ENCODE results near the gene CTXN1.

The CTXN1 gene

DNA sequence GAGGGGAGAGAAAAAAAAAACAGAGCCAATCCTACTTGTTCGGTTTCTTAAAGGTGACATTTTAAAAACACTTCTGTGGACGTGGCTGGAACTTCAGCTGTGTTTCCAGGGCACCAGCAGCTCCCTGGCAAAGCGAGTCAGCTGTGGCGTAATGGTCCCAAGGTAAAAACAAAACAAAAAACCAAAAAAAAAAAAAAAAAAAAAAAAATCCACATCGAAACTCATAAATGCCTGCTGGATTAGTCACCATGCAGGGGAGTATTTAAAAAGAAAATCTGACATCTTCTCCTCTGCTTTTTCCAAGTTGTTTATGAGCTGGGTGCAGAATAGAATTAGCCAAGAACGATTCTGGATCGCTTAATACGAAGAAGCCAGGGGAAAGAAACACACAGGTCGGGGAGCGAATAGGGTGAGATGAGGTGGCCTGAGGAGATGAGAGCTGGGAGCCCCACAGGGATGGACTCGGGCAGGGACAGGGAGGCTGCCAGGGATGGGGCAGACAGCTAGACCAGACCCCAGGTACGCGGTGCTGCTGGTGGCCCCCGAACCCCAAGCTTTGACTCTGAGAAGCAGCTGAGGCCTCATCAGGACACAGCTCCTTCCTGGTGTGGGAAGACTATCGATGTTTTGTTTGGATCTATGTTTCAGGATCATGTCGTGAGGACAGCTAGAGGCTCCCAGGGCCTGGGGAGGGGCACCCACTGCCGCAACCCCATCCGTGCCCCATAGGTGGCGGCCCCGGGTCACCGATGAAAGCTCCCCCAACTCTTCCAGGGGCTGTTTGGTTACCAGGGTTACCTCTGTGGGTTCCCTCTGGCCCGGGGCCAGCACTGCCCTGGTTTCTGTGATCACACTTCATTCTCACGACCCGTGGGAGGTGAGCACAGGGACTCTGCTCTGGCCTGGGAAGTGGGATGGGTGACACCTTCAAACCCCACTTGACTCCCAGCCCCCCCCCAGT is 3.1 kb upstream of the CTXN1 start:
- peak; percentile 92 to 93 for DNase-seq (ENCODE audit: low read depth in 2 of 2)
- TF ChIP-seq, protein P1, sequence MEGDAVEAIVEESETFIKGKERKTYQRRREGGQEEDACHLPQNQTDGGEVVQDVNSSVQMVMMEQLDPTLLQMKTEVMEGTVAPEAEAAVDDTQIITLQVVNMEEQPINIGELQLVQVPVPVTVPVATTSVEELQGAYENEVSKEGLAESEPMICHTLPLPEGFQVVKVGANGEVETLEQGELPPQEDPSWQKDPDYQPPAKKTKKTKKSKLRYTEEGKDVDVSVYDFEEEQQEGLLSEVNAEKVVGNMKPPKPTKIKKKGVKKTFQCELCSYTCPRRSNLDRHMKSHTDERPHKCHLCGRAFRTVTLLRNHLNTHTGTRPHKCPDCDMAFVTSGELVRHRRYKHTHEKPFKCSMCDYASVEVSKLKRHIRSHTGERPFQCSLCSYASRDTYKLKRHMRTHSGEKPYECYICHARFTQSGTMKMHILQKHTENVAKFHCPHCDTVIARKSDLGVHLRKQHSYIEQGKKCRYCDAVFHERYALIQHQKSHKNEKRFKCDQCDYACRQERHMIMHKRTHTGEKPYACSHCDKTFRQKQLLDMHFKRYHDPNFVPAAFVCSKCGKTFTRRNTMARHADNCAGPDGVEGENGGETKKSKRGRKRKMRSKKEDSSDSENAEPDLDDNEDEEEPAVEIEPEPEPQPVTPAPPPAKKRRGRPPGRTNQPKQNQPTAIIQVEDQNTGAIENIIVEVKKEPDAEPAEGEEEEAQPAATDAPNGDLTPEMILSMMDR (IDR thresholded peaks at IDR 0.05; ENCODE audit: low read depth, low read length): peak; percentile 48
- no peak overlapping the region for H3K4me3 ChIP-seq (replicated peaks in 1 of 2; ENCODE audit: low read depth in 2 of 2, low read length in 2 of 2)

DNA sequence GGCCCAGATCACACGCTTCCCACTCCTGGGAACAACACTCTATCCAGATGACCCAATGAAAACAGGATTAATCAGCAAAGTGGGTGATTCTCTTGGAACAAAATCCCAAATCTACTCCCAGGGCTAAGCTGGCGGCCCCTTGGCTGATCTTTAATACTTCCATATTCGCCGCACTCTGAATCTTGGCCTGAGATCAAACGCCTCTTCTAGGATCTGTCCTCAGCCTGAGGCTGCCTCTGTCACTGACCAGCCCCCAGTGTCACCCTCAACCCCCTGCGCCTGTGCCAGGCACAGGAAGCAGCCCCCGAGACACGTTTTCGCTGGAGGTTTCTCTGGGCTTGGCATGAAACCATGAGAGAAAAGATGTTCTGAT is 2.4 kb upstream of the CTXN1 start:
- DNase-seq (ENCODE audit: low read depth in 2 of 2): no peak
- no peak overlapping the region for H3K4me3 ChIP-seq (replicated peaks in 1 of 2; ENCODE audit: low read depth in 2 of 2, low read length in 2 of 2)
- TF ChIP-seq, protein P1 (IDR thresholded peaks at IDR 0.05; ENCODE audit: low read depth, low read length): no peak

DNA sequence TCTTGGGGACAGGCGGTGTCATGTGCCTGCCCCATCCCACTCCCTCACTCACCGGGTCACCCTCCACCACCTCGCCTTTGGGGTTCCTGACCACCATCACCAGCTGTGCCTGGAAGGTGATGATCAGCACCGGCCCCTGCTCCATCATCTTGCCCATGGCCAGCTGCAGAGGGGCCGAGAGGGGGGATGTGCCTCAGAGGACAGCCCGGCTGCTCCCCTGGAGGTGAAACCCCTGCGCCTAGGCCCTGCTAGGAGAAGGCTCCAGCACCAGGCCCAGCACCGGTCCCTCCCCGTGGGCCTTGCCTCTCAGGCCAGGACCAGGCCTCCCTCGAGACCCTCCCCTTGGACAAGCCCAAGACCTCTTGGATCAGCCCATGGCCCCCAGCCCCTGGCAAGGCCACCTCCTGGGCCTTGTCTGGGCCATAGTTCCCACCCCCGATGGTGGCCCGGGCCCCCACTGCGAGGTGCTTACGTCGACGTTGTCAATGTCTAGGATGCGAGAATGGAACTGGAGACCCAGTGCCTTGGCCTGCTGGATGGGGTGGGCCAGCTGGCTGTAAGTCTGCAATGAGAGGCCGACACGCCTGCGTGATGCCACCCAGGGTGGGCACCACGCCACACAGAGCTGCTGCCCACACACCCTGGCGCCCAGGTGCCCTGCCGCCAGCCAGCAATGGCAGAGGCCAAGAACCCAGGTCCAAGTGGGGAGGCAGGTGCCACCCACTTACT is 1.8 kb upstream of the CTXN1 start:
- H3K4me3 ChIP-seq (replicated peaks in 1 of 2; ENCODE audit: low read depth in 2 of 2, low read length in 2 of 2): no peak overlapping the region
- no peak for DNase-seq (ENCODE audit: low read depth in 2 of 2)
- TF ChIP-seq, protein P1 (IDR thresholded peaks at IDR 0.05; ENCODE audit: low read depth, low read length): no peak

DNA sequence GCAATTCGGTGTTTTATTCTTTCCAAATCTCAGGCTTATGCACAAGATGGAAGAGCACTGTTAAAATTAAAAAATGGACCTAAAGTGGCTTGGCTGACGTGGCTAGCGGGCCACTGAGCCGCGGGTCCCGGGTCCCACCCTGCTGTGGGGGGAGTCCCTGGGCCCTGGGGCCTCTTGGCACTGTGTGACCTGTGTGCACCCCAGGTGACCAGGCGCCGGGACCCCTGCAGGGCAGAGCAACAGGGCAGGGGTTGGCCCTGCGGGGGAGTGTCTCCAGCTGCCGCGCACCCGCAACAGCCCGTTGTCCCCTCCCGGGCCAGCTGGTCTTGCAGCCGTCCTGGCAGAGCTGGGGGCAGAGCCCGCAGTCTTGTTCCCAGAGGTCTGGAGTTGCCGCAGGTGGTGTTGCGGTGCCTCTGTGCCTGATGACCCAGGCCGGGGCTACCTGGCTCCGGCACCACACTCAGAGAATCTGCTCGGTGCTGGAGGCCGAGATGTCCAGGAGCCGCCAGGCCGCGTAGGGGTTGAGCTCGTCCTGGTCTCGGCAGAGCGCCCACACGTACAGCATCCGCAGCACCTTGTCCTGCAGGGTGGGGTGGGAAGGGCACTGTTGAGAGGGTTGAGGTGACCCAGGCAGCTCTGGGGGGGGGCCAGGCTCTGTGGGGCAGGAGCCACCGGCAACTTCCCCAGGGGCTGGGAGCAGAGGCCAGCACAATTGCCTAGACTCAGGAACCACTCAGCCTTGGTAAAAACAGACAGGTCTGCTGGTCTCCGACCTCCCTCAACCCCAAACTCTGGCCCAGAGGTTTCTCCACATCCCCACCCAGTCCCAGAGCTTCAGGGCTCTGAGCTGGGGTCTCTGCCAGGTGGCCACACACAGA is 1.0 kb upstream of the CTXN1 start:
- no peak overlapping the region for H3K4me3 ChIP-seq (replicated peaks in 1 of 2; ENCODE audit: low read depth in 2 of 2, low read length in 2 of 2)
- TF ChIP-seq, protein P1 (IDR thresholded peaks at IDR 0.05; ENCODE audit: low read depth, low read length): no peak
- no peak for DNase-seq (ENCODE audit: low read depth in 2 of 2)

DNA sequence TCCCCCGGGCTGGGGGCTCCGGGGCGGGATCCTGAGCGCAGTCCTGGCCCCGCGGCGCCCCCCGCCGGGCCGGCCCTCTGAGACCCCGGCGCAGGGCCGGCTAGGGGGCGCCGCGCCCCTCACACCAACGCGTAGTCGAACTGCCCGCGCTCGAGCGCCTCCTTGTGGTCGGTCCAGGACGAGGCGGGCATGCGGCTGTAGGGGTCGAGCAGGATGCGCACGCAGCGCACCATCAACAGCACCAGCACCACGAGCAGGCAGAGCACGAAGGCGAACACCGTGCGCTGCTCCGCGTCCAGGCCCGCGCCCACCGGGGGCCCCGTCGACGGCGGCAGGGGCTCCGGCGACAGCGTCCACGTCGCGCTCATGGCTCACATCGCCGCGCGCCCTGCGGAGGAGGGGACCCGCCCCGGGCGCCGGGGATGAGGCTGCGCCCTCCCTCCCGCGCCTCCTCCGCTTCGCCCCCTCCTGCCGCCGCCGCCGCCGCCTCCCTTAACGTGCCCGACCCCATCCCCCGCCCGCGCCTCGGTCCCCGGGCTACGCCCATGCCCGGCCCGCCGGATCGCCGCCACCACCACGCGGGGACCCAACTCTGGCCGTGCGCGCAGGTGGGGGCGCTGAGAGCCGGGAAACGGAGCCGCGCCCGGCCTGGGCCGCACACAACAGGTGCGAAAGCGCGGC is 624 bp downstream of the CTXN1 start:
- H3K4me3 ChIP-seq (replicated peaks in 1 of 2; ENCODE audit: low read depth in 2 of 2, low read length in 2 of 2): peak overlapping the region in 1 of 2 donors; percentile 30
- TF ChIP-seq, protein P1 (IDR thresholded peaks at IDR 0.05; ENCODE audit: low read depth, low read length): peak; percentile 79
- DNase-seq (ENCODE audit: low read depth in 2 of 2): peak; percentile 67 to 73

Measured in cardiac fibroblast (primary cell).